ENCODE measurements around the gene COL4A1. TPM values are rescaled to one million over a fixed set of nuclear protein-coding genes. Genes with fewer than 3 reads are reported as not detected.

Gene COL4A1
- total RNA-seq, 2 donors from 2014 or later, result 27.0 to 97.0 TPM

DNA sequence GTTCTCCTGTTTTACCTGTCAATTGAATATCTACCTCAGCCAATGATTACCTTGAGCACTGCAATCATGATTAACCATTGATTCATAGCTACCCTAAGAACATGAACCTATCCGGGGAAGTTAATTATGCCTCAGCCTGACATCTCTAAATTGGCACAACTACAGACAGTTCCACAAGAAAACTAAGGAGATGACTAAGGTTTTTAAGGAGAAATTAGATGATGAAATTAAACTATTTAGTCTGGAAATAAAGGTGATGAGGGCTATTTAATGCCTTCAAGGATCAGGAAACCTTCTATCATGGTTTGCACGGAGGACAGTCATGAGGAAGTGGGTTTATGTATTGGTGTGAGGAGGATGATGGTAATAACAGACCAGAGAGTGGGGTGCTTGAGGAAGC lies 203.4 kb downstream of the COL4A1 start:
- no peaks in the 10 kb centered on the region for H3K4me1 ChIP-seq
- H3K27me3 ChIP-seq, result no peaks in the 10 kb centered on the region
- H3K4me3 ChIP-seq, result no peak overlapping the region
- H3K9ac ChIP-seq (ENCODE audit: low read depth in 2 of 2, low read length in 2 of 2), result no peak overlapping the region
- no peak for TF ChIP-seq CTCF (IDR thresholded peaks at IDR 0.05)
- intact Hi-C loops (cut with DNase I), result no loop called here
- H3K36me3 ChIP-seq, result no peaks in the 10 kb centered on the region
- H3K27ac ChIP-seq, result no peak overlapping the region
- DNase-seq, result no peak
- H3K9me3 ChIP-seq, result no peaks in the 10 kb centered on the region

DNA sequence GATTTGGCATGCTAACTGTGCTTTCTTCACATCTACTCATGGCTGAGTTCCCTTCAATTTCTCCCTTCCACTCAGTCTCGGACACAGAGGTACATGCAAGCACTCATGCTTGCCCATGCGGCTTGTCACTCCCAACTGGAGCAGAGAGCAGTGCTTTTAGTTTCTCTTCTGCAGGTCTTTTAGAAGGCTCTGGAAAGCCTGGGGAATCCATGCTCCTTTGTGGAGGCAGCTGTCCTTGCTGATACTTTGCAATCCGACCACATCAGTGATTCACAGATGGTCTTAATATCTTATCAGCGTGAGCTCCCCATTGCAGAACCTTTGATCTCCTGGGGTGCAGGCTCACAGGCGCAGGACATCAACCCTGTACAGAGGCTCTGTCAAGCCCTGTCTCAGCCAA lies 203.9 kb downstream of the COL4A1 start:
- no peaks in the 10 kb centered on the region for H3K4me1 ChIP-seq
- no peaks in the 10 kb centered on the region for H3K27me3 ChIP-seq
- intact Hi-C loops (cut with DNase I), result no loop called here
- no peak overlapping the region for H3K9ac ChIP-seq (ENCODE audit: low read depth in 2 of 2, low read length in 2 of 2)
- no peak overlapping the region for H3K4me3 ChIP-seq
- H3K27ac ChIP-seq, result no peak overlapping the region
- no peak for DNase-seq
- no peaks in the 10 kb centered on the region for H3K9me3 ChIP-seq
- TF ChIP-seq CTCF (IDR thresholded peaks at IDR 0.05), result no peak
- no peaks in the 10 kb centered on the region for H3K36me3 ChIP-seq

DNA sequence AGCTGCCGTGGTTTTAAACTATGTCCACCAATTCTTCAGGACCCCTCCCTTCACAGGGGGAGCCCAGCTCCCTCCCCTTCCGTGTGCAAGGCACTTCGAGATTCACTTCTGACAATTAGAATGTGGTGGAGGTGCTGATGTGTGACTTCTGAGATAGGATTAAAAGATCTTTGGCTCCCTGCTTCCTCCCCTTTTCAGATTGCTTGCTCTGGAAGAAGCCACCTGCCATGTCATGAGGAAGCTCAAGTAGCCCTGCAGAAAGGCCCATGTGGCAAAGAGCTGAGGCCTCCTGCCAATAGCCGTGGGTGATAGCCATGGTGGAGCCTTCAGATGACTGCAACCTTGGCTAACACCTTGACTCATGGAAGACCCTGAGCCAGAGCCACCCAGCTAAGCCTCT lies 204.9 kb downstream of the COL4A1 start:
- no peaks in the 10 kb centered on the region for H3K27me3 ChIP-seq
- H3K9ac ChIP-seq (ENCODE audit: low read depth in 2 of 2, low read length in 2 of 2), result no peak overlapping the region
- no peak for TF ChIP-seq CTCF (IDR thresholded peaks at IDR 0.05)
- no peak for DNase-seq
- H3K36me3 ChIP-seq, result no peaks in the 10 kb centered on the region
- H3K4me1 ChIP-seq, result no peaks in the 10 kb centered on the region
- H3K27ac ChIP-seq, result no peak overlapping the region
- H3K9me3 ChIP-seq, result no peaks in the 10 kb centered on the region
- no peak overlapping the region for H3K4me3 ChIP-seq
- intact Hi-C loops (cut with DNase I), result no loop called here

DNA sequence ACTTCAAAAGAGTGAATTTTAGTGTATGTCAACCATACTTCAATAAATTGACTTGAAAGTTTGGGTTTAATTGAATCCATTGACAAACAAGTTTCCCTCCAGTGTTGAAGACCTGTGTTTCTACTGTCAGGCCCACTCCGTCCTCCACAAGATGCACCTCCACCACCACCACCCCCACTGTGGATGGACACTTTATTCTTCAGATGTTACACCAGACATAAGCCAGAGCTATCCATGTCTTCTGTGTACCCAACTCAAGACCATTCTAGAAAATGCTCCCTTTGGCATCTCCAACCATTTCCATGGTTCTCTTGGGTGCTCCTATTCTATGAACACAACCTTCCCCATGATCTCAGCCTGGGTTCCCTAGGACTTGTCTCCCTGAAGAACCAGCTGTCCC lies 207.0 kb downstream of the COL4A1 start:
- no peak for TF ChIP-seq CTCF (IDR thresholded peaks at IDR 0.05)
- intact Hi-C loops (cut with DNase I), result no loop called here
- H3K4me3 ChIP-seq, result no peak overlapping the region
- no peak overlapping the region for H3K27ac ChIP-seq
- no peak for DNase-seq
- no peaks in the 10 kb centered on the region for H3K4me1 ChIP-seq
- no peaks in the 10 kb centered on the region for H3K27me3 ChIP-seq
- no peaks in the 10 kb centered on the region for H3K36me3 ChIP-seq
- H3K9me3 ChIP-seq, result no peaks in the 10 kb centered on the region
- H3K9ac ChIP-seq (ENCODE audit: low read depth in 2 of 2, low read length in 2 of 2), result no peak overlapping the region

Small RNA genes lying within 50 kb of the gene (microRNA-seq; reads per million reads assigned to microRNA genes)
- gene MIR8073, result not detected

Other genes starting within 250 kb of the COL4A1 start
- 100 to 1,000 TPM in 1 of 2 donors, 10 to 100 TPM in 1; 61.1 to 111 TPM for gene COL4A2, start 127 bp upstream of the COL4A1 start, total RNA-seq

All from colonic mucosa (tissue), 4 donors.